K562 (cell line): Measurements from ENCODE around the gene SHFL. TPM values are rescaled to one million over a fixed set of nuclear protein-coding genes. Genes with fewer than 3 reads are reported as not detected.

Source experiments
- CBFA2T2 ChIP-seq: fragments of 450-650 bp; conservative IDR thresholded peaks from 2 replicates; pipeline ENCODE4 v1.6.1; 2017; ENCODE audit warnings: mild to moderate bottlenecking
- ETV5 ChIP-seq: sonication (generic); formaldehyde crosslinking; IDR thresholded peaks from 2 replicates; pipeline ENCODE4 v1.4.0; 2020; ENCODE audit warnings: low read depth, mild to moderate bottlenecking, missing genetic modification reagents
- ETV6 ChIP-seq, 3 experiments: fragments of 150-350 bp in 1 of 3; sonication (generic) in 1 of 3; formaldehyde crosslinking in 1 of 3; IDR thresholded peaks; 2 replicates each; pipeline versions ENCODE4 v1.6.1 to v1.8.0; 2014 to 2022; ENCODE audit warnings: borderline replicate concordance in 2 of 3, low read depth in 2 of 3, antibody characterized with exemption in 1 of 3, low read length in 1 of 3, mild to moderate bottlenecking in 1 of 3, missing genetic modification reagents in 1 of 3
- FIP1L1 ChIP-seq: fragments of 200-400 bp; formaldehyde crosslinking; IDR thresholded peaks from 2 replicates; pipeline ENCODE4 v1.6.1; 2018; ENCODE audit warnings: mild to moderate bottlenecking, low read depth, low read length; ENCODE audit not compliant: poor library complexity, severe bottlenecking
- FOXK1 ChIP-seq: sonication (generic); formaldehyde crosslinking; IDR thresholded peaks from 2 replicates; pipeline ENCODE4 v1.8.0; 2022; ENCODE audit warnings: missing genetic modification reagents, mild to moderate bottlenecking, borderline replicate concordance
- FOXP1 ChIP-seq: sonication (generic); formaldehyde crosslinking; IDR thresholded peaks from 2 replicates; pipeline ENCODE4 v1.8.0; 2022; ENCODE audit warnings: mild to moderate bottlenecking, missing genetic modification reagents
- KLF10 ChIP-seq: fragments of 250-450 bp; sonication (Bioruptor Pico); IDR thresholded peaks from 2 replicates; pipeline ENCODE4 v1.6.1; 2021; ENCODE audit warnings: matching md5 sums
- MEF2D ChIP-seq: conservative IDR thresholded peaks from 2 replicates; pipeline ENCODE4 v1.6.1; 2016; ENCODE audit warnings: low read depth, missing genetic modification characterization, missing compliant biosample characterization
- NBN ChIP-seq: fragments of 450-650 bp; IDR thresholded peaks from 2 replicates; pipeline ENCODE4 v1.6.1; 2016; ENCODE audit warnings: low read depth, mild to moderate bottlenecking
- PRPF4 ChIP-seq: fragments of 200-400 bp; formaldehyde crosslinking; IDR thresholded peaks from one replicate; pipeline ENCODE4 v1.6.1; 2017; ENCODE audit warnings: low read length, low read depth, mild to moderate bottlenecking; ENCODE audit not compliant: insufficient read depth, poor library complexity, severe bottlenecking
- RBFOX2 ChIP-seq: fragments of 200-400 bp; formaldehyde crosslinking; IDR thresholded peaks from 2 replicates; pipeline ENCODE4 v1.6.1; 2017; ENCODE audit warnings: low read depth, mild to moderate bottlenecking, low read length, moderate library complexity
- SRSF9 ChIP-seq: fragments of 200-400 bp; formaldehyde crosslinking; IDR thresholded peaks from 2 replicates; pipeline ENCODE4 v1.6.1; 2017; ENCODE audit warnings: low read depth, low read length, borderline replicate concordance
- ZNF184 ChIP-seq: sonication (generic); formaldehyde crosslinking; IDR thresholded peaks from 2 replicates; pipeline ENCODE4 v1.5.0; 2020; ENCODE audit warnings: missing genetic modification reagents
- ZNF830 ChIP-seq: fragments of 250-450 bp; sonication (Bioruptor Pico); IDR thresholded peaks from 2 replicates; pipeline ENCODE4 v1.5.0; 2021; ENCODE audit warnings: mild to moderate bottlenecking
- polyA plus RNA-seq, 8 experiments: library from polyadenylated mRNA; depleted of rRNA in 4 of 8; stranded (reverse) in 5 of 8; unstranded in 3 of 8; fragments of >200 nt; fragmentation: Nextera tagmentation in 2 of 8; fragmentation: Illumina TruSeq in 1 of 8; extraction: Ambion mirVana in 2 of 8; extraction: Trizol in 1 of 8; gene quantifications; 2 replicates each; pipeline versions ENCODE4 v1.2.1 to v1.2.3, GENCODE V29; 2011 to 2014; ENCODE audit warnings: inconsistent platforms in 1 of 8, missing spikeins in 1 of 8
- total RNA-seq, 7 experiments: library from RNA; depleted of rRNA in 6 of 7; stranded (reverse); fragments of >200 nt in 6 of 7; fragmentation: Illumina TruSeq in 2 of 7; extraction: Trizol in 2 of 7; gene quantifications; 2 replicates each; pipeline versions ENCODE4 v1.2.1 to v1.2.3, GENCODE V29; 2011 to 2021; ENCODE audit warnings: low replicate concordance in 1 of 7
- TF ChIP-seq, protein P1 (sequence below), 2 experiments: fragments of 200-800 bp in 1 of 2; sonication (Bioruptor generic) in 1 of 2; sonication (generic) in 1 of 2; formaldehyde crosslinking in 1 of 2; IDR thresholded peaks in 1 of 2; conservative IDR thresholded peaks in 1 of 2; 2 replicates each; pipeline versions ENCODE4 v1.5.0 to v1.6.1; 2016 to 2020; ENCODE audit warnings: missing compliant biosample characterization in 1 of 2, missing genetic modification characterization in 1 of 2, missing genetic modification reagents in 1 of 2
- TF ChIP-seq, protein P2 (sequence below): fragments of 450-650 bp; formaldehyde crosslinking; conservative IDR thresholded peaks from 2 replicates; pipeline ENCODE4 v1.4.0; 2022; ENCODE audit warnings: mild to moderate bottlenecking, missing genetic modification characterization
- TF ChIP-seq, protein P3 (sequence below): IDR thresholded peaks from 3 replicates; pipeline ENCODE4 v1.6.1; 2011; ENCODE audit warnings: borderline replicate concordance, mild to moderate bottlenecking, moderate library complexity; ENCODE audit not compliant: insufficient read length; ENCODE audit errors: extremely low read depth
- TF ChIP-seq, protein P4 (sequence below): fragments of 450-650 bp; IDR thresholded peaks from one replicate; pipeline ENCODE4 v1.6.1; 2018; ENCODE audit warnings: mild to moderate bottlenecking, moderate library complexity; ENCODE audit not compliant: partially characterized antibody

Gene SHFL
- total and polyA plus RNA-seq, 9 of the 15 experiments (the other 6 are each of a cell fraction or from before 2014, with no cell fraction given), result 1.5 to 25.7 (median 13.0) TPM

DNA sequence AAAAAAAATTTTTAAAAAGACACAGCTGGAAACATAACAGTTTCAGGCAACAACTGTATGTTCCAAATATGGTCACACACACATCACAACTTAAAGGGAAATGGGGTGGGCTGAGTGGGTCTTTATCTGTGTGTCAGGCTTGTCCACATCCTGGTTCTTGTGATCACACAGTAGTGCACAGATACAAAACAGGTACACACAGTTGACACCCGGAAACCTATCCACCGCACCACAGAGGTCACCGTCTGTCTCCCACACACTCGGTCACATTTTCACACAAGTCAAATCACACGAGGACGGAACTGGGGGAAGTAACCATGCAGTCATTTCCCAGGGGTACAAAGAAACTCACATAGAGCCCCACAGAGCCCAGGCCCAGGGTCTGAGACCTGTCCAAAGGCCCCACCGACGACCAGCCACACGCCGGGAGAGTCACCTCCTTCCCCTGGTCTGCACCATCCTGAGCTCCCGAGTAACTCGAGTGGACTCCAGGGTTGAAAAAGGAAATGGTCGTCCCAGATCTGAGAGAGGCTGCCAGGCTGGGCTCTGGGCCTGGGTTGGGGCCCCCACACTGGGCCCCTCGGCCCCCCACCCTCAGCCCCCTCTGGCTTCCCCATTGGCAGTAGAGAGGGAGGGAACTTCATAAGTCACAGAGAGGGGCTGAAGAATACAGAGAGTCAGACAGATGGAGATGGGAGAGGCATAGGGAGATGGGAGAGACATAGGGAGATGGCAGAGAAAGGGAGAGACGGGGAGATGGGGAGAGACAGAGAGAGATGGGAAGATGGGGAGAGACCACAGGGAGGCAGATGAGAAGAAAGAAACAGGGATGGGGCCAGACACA lies 18.8 kb downstream of the SHFL start (continued):
- TF ChIP-seq NBN, result 0 out of 2 replicates have a peak, but pooled peaks have one; percentile 8
- no peak for TF ChIP-seq KLF10 (CRISPR knock-in tag)
- TF ChIP-seq FIP1L1, result no peak
- TF ChIP-seq FOXP1 (CRISPR knock-in tag), result no peak
- TF ChIP-seq CBFA2T2, result 0 out of 2 replicates have a peak, but pooled peaks have one; percentile 24
- no peak for TF ChIP-seq MEF2D (tag)
- TF ChIP-seq PRPF4, result no peak
- no peak for TF ChIP-seq SRSF9
- TF ChIP-seq, protein P1, sequence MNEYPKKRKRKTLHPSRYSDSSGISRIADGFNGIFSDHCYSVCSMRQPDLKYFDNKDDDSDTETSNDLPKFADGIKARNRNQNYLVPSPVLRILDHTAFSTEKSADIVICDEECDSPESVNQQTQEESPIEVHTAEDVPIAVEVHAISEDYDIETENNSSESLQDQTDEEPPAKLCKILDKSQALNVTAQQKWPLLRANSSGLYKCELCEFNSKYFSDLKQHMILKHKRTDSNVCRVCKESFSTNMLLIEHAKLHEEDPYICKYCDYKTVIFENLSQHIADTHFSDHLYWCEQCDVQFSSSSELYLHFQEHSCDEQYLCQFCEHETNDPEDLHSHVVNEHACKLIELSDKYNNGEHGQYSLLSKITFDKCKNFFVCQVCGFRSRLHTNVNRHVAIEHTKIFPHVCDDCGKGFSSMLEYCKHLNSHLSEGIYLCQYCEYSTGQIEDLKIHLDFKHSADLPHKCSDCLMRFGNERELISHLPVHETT (CRISPR knock-in tag; conservative IDR thresholded peaks at IDR 0.05 in 1 of 2, IDR thresholded peaks at IDR 0.05 in 1 of 2), result peak in 1 of 2 experiments; percentile 58; a peak in 1 of 4 replicates
- TF ChIP-seq ZNF830, result no peak
- no peak for TF ChIP-seq ETV6 (IDR thresholded peaks at IDR 0.05; ENCODE audit: borderline replicate concordance in 1 of 2, low read depth in 2 of 2, low read length in 1 of 2)
- TF ChIP-seq ETV6 (CRISPR knock-in tag; IDR thresholded peaks at IDR 0.05; ENCODE audit: borderline replicate concordance), result no peak
- TF ChIP-seq, protein P2, sequence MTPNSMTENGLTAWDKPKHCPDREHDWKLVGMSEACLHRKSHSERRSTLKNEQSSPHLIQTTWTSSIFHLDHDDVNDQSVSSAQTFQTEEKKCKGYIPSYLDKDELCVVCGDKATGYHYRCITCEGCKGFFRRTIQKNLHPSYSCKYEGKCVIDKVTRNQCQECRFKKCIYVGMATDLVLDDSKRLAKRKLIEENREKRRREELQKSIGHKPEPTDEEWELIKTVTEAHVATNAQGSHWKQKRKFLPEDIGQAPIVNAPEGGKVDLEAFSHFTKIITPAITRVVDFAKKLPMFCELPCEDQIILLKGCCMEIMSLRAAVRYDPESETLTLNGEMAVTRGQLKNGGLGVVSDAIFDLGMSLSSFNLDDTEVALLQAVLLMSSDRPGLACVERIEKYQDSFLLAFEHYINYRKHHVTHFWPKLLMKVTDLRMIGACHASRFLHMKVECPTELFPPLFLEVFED (CRISPR knock-in tag), result 0 out of 2 replicates have a peak, but pooled peaks have one; percentile 45
- TF ChIP-seq ETV5 (CRISPR knock-in tag), result peak; percentile 73; the same call in 1 of the 2 replicates
- peak; percentile 59 for TF ChIP-seq RBFOX2
- TF ChIP-seq, protein P3, sequence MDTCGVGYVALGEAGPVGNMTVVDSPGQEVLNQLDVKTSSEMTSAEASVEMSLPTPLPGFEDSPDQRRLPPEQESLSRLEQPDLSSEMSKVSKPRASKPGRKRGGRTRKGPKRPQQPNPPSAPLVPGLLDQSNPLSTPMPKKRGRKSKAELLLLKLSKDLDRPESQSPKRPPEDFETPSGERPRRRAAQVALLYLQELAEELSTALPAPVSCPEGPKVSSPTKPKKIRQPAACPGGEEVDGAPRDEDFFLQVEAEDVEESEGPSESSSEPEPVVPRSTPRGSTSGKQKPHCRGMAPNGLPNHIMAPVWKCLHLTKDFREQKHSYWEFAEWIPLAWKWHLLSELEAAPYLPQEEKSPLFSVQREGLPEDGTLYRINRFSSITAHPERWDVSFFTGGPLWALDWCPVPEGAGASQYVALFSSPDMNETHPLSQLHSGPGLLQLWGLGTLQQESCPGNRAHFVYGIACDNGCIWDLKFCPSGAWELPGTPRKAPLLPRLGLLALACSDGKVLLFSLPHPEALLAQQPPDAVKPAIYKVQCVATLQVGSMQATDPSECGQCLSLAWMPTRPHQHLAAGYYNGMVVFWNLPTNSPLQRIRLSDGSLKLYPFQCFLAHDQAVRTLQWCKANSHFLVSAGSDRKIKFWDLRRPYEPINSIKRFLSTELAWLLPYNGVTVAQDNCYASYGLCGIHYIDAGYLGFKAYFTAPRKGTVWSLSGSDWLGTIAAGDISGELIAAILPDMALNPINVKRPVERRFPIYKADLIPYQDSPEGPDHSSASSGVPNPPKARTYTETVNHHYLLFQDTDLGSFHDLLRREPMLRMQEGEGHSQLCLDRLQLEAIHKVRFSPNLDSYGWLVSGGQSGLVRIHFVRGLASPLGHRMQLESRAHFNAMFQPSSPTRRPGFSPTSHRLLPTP, result no peak
- TF ChIP-seq ZNF184 (CRISPR knock-in tag), result no peak
- no peak for TF ChIP-seq FOXK1
- TF ChIP-seq, protein P4, sequence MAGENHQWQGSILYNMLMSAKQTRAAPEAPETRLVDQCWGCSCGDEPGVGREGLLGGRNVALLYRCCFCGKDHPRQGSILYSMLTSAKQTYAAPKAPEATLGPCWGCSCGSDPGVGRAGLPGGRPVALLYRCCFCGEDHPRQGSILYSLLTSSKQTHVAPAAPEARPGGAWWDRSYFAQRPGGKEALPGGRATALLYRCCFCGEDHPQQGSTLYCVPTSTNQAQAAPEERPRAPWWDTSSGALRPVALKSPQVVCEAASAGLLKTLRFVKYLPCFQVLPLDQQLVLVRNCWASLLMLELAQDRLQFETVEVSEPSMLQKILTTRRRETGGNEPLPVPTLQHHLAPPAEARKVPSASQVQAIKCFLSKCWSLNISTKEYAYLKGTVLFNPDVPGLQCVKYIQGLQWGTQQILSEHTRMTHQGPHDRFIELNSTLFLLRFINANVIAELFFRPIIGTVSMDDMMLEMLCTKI, result no peak
